Measurements from ENCODE around the gene GREM2.

The GREM2 gene

GRCh38 chr1:240555524-240555923, 56.4 kb downstream of the GREM2 start:
- H3K4me3 ChIP-seq (ENCODE audit: low read depth, low read length) = no peak overlapping the region
- TF ChIP-seq MAX (IDR thresholded peaks at IDR 0.05; ENCODE audit: low read depth, low read length) = no peak
- TF ChIP-seq CTCF (IDR thresholded peaks at IDR 0.05; ENCODE audit: low read depth, low read length) = no peak
- TF ChIP-seq MYC (IDR thresholded peaks at IDR 0.05; ENCODE audit: low read depth, low read length) = no peak
- TF ChIP-seq POLR2A (IDR thresholded peaks at IDR 0.05; ENCODE audit: extremely low read depth, insufficient read length) = no peak
- DNase-seq (ENCODE audit: low read depth) = no peak

DNA sequence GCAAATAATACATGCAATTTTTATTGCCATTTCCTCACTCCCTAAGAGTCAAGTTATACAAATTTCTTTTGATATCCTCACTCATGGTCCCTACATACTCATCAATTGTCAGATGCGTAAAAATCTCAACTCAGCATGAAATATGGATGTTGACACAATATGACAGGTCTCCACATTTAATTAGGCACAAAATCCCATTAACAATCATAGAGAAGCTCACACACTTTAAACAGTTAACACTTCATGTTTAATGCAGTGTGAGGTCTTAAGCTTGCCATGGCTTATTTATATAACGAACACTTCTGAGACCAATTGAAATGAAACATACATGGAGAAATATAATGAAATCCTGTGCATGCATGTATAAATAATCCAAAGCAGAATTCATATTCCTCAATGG, 58.6 kb downstream of the GREM2 start:
- DNase-seq (ENCODE audit: low read depth) = no peak
- TF ChIP-seq CTCF (IDR thresholded peaks at IDR 0.05; ENCODE audit: low read depth, low read length) (no peak), MAX (IDR thresholded peaks at IDR 0.05; ENCODE audit: low read depth, low read length) (no peak), POLR2A (IDR thresholded peaks at IDR 0.05; ENCODE audit: extremely low read depth, insufficient read length) (no peak), MYC (IDR thresholded peaks at IDR 0.05; ENCODE audit: low read depth, low read length) (no peak)
- H3K4me3 ChIP-seq (ENCODE audit: low read depth, low read length) = no peak overlapping the region

GRCh38 chr1:240539769-240540414, 72.1 kb downstream of the GREM2 start:
- DNase-seq (ENCODE audit: low read depth) = no peak
- TF ChIP-seq MYC (IDR thresholded peaks at IDR 0.05; ENCODE audit: low read depth, low read length) = no peak
- no peak for TF ChIP-seq CTCF (IDR thresholded peaks at IDR 0.05; ENCODE audit: low read depth, low read length)
- TF ChIP-seq MAX (IDR thresholded peaks at IDR 0.05; ENCODE audit: low read depth, low read length) = no peak
- TF ChIP-seq POLR2A (IDR thresholded peaks at IDR 0.05; ENCODE audit: extremely low read depth, insufficient read length) = no peak
- H3K4me3 ChIP-seq (ENCODE audit: low read depth, low read length) = no peak overlapping the region

- H3K4me3 ChIP-seq (ENCODE audit: low read depth, low read length) = no peak overlapping the region
- TF ChIP-seq POLR2A (IDR thresholded peaks at IDR 0.05; ENCODE audit: extremely low read depth, insufficient read length) = no peak
- no peak for TF ChIP-seq CTCF (IDR thresholded peaks at IDR 0.05; ENCODE audit: low read depth, low read length)
- TF ChIP-seq MYC (IDR thresholded peaks at IDR 0.05; ENCODE audit: low read depth, low read length) = no peak
- no peak for TF ChIP-seq MAX (IDR thresholded peaks at IDR 0.05; ENCODE audit: low read depth, low read length)
- DNase-seq (ENCODE audit: low read depth) = no peak
These were observed 73.1 kb downstream of the GREM2 start for GRCh38 chr1:240538776-240539430.

DNA sequence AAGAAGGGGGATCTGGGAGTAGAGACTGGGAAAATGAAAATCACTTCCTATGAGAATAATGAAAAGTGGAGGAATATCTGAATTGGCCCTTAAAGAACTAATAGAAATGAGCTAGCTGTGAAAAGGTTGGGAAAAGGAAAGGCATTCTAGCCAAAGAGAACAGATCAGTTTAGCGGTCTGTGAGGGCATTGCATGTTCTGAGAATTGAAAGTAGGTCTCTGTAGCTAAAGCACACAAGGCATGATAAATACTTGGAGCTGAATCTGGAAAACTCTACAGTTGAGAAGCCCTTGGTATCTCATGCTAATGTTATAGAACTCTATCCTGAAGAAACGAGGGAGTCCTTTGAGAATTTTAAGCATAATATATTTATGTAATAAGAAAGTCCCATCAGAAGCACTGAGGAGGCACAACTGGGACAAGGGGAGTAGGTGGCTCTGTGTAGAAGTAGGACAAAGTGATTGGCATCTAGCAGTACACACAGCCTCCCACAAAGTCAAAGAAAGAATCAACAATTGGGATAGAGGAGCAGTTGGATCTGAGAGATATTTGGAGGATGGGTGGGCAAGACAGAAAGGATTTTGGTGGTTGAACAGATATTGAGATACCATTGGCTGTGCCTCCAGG, 78.7 kb downstream of the GREM2 start:
- DNase-seq (ENCODE audit: low read depth) = no peak
- TF ChIP-seq CTCF (IDR thresholded peaks at IDR 0.05; ENCODE audit: low read depth, low read length) = no peak
- no peak for TF ChIP-seq MYC (IDR thresholded peaks at IDR 0.05; ENCODE audit: low read depth, low read length)
- no peak for TF ChIP-seq MAX (IDR thresholded peaks at IDR 0.05; ENCODE audit: low read depth, low read length)
- no peak for TF ChIP-seq POLR2A (IDR thresholded peaks at IDR 0.05; ENCODE audit: extremely low read depth, insufficient read length)
- no peak overlapping the region for H3K4me3 ChIP-seq (ENCODE audit: low read depth, low read length)
